ENCODE data around the gene RELN. TPM values are rescaled to one million over a fixed set of nuclear protein-coding genes. Genes with fewer than 3 reads are reported as not detected.

Gene RELN
- total and polyA plus RNA-seq, 9 of the 15 experiments (the other 6 are each of a cell fraction or from before 2014, with no cell fraction given), result 12.9 to 43.2 (median 18.1) TPM

- TF ChIP-seq, protein P1, sequence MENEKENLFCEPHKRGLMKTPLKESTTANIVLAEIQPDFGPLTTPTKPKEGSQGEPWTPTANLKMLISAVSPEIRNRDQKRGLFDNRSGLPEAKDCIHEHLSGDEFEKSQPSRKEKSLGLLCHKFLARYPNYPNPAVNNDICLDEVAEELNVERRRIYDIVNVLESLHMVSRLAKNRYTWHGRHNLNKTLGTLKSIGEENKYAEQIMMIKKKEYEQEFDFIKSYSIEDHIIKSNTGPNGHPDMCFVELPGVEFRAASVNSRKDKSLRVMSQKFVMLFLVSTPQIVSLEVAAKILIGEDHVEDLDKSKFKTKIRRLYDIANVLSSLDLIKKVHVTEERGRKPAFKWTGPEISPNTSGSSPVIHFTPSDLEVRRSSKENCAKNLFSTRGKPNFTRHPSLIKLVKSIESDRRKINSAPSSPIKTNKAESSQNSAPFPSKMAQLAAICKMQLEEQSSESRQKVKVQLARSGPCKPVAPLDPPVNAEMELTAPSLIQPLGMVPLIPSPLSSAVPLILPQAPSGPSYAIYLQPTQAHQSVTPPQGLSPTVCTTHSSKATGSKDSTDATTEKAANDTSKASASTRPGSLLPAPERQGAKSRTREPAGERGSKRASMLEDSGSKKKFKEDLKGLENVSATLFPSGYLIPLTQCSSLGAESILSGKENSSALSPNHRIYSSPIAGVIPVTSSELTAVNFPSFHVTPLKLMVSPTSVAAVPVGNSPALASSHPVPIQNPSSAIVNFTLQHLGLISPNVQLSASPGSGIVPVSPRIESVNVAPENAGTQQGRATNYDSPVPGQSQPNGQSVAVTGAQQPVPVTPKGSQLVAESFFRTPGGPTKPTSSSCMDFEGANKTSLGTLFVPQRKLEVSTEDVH (IDR thresholded peaks at IDR 0.05; ENCODE audit: low read depth, partially characterized antibody), result peak; percentile 46
- TF ChIP-seq CBFA2T3 (IDR thresholded peaks at IDR 0.05), result peak; percentile 97
- TF ChIP-seq NR2C2 (CRISPR knock-in tag; IDR thresholded peaks at IDR 0.05), result no peak
- peak; percentile 70 for TF ChIP-seq NR2C2 (tag; IDR thresholded peaks at IDR 0.05)
- no peak for TF ChIP-seq C11orf30 (IDR thresholded peaks at IDR 0.05; ENCODE audit: low read depth)
- peak; percentile 47; the same call in 1 of the 2 replicates for TF ChIP-seq ADNP (tag; IDR thresholded peaks at IDR 0.05)
- TF ChIP-seq HINFP (tag; conservative IDR thresholded peaks at IDR 0.05; ENCODE audit: low read depth), result no peak
- TF ChIP-seq HMGN3 (IDR thresholded peaks at IDR 0.05; ENCODE audit: borderline replicate concordance, extremely low read depth, insufficient read length, low read depth, low read length), result peak; percentile 66
- TF ChIP-seq FOSL1 (tag; conservative IDR thresholded peaks at IDR 0.05), result peak; percentile 81
- TF ChIP-seq GATA2 (CRISPR knock-in tag; IDR thresholded peaks at IDR 0.05), result peak; percentile 77
- no peak for TF ChIP-seq SUPT5H (IDR thresholded peaks at IDR 0.05)
- peak; percentile 98 for TF ChIP-seq CTBP1 (IDR thresholded peaks at IDR 0.05; ENCODE audit: borderline replicate concordance)
- TF ChIP-seq, protein P2, sequence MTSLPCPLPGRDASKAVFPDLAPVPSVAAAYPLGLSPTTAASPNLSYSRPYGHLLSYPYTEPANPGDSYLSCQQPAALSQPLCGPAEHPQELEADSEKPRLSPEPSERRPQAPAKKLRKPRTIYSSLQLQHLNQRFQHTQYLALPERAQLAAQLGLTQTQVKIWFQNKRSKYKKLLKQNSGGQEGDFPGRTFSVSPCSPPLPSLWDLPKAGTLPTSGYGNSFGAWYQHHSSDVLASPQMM (CRISPR knock-in tag; IDR thresholded peaks at IDR 0.05), result no peak
- peak; percentile 75 for TF ChIP-seq CCNT2 (IDR thresholded peaks at IDR 0.05; ENCODE audit: borderline replicate concordance, extremely low read depth, insufficient read length, low read depth, low read length)
- TF ChIP-seq SMARCE1 (IDR thresholded peaks at IDR 0.05), result peak; percentile 93
- peak; percentile 93 for TF ChIP-seq MECOM (CRISPR knock-in tag; IDR thresholded peaks at IDR 0.05)
- TF ChIP-seq ATF7 (IDR thresholded peaks at IDR 0.05), result peak; percentile 83
- TF ChIP-seq GABPA (tag; conservative IDR thresholded peaks at IDR 0.05; ENCODE audit: low read depth), result peak; percentile 47; the same call in 1 of the 2 replicates
- peak; percentile 98 for TF ChIP-seq EP300 (IDR thresholded peaks at IDR 0.05; ENCODE audit: low read length)
- no peak for TF ChIP-seq PATZ1 (CRISPR knock-in tag; IDR thresholded peaks at IDR 0.05; ENCODE audit: borderline replicate concordance)
- peak; percentile 86; the same call in 1 of the 2 replicates for TF ChIP-seq ZNF644 (tag; IDR thresholded peaks at IDR 0.05; ENCODE audit: low read depth)
These were observed 332.0 kb downstream of the RELN start (continued) for GRCh38 chr7:103657474-103657894.
